AML-193 (cell line): Measurements from ENCODE around the gene GIMAP7.
A peak's percentile ranks its signal among the peaks of the same experiment; 100 is the strongest.
"Not testable (repeated sequence)": the region's sequence is repeated elsewhere in the genome, so short reads cannot be mapped to it uniquely, and the experiment has no call there.

Source experiments
- DNase-seq, 2 experiments: peaks; one replicate each; lab custom pipeline; 2025; lab: John Stamatoyannopoulos, UW

Gene GIMAP7

GRCh38 chr7:150514748-150515222 is at the start of gene GIMAP7:
GIMAP7 (plus strand) TSS chr7:150514872; CDS start chr7:150519975, 5,103 bp downstream.
- DNase-seq = no peak

- no peak for DNase-seq
Observed at GRCh38 chr7:150464962-150465361, 49.7 kb upstream of the GIMAP7 start.

DNA sequence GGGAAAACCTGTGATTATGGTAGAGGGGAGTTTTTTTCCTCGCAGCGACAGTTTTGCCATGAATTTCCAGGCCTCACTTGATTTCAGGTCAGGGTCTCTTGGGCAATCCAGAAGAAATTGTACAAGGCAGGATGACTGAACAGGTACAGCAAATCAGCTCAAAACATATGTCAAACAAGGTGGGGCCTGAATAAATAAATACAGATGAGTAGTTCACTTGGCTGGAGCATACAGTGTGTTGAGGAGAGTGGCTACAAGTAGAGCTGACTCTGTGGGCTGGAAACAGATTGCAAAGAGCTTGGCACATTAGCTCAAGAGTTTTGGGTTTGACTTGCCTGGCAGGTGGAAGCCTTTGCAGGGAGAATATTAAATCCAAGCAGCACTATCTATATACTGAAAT is 49.3 kb upstream of the GIMAP7 start:
- no peak for DNase-seq

DNA sequence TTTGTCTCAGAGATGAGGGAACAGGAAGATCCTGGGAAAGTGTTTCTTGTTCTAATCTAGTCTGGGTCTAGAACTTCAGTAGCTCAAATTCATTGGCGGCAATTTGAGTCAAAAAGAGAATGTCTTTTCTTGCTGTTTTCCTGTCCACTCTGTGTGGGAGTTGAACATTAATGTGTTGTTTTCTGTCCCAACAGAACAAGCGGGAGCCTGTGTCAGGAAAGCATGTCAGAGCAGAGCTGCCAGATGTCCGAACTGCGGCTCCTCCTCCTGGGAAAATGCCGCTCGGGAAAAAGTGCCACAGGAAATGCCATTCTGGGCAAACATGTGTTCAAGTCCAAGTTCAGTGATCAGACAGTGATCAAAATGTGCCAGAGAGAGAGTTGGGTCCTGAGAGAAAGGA is 48.2 kb upstream of the GIMAP7 start:
- no peak for DNase-seq

GRCh38 chr7:150468241-150468640 is 46.4 kb upstream of the GIMAP7 start:
- no peak for DNase-seq

DNA sequence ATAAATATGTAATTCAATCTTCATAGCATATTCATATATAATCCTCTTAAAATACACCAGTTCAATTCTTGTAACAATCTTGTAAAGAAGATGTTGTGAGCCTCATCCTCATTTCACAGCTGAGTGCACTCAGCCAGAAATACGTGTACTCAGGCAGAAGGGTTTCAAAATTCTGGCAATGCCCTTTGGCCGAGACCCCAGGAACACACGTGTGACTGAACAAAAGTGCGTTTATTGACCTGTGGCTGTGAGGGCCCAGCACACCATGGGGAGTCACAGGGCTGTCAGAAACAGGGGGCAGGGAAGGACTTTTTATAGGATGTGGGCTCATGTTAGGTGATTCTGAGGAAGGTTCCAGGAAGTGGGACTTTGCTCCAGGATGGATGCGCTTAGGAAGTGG is 42.8 kb upstream of the GIMAP7 start:
- DNase-seq = no peak

DNA sequence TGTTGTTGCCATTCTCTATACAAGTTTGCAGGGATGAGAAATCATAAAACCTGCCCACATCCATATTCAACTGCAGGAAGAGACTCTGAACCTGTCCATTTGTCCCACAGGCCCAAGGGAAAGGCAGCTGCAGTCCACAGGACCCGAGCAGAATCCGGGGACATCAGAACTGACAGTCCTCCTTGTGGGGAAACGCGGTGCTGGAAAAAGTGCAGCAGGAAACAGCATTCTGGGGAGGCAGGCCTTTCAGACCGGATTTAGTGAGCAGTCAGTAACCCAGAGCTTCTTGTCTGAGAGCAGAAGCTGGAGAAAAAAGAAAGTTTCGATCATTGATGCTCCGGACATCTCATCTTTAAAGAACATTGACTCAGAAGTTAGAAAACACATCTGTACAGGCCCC is 40.8 kb upstream of the GIMAP7 start:
- no peak for DNase-seq

DNA sequence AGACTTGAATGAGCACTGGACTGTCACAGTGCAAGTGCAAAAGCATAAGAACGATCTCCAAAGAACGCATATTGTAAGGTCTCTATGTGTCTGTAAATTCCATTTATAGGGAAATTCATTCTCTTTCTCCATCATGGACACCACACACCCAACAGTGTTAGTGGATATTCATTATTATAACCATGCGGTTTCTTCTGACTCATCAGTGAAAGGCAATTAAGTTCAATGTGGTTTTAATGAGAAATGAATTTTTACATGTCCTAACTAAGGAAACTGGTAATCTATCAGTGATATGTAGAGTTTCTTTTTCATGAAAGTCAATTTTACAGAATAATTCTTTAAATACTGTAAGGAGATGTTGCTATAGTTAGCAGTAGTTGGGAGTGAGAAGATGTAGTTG is 38.4 kb upstream of the GIMAP7 start:
- no peak for DNase-seq

DNA sequence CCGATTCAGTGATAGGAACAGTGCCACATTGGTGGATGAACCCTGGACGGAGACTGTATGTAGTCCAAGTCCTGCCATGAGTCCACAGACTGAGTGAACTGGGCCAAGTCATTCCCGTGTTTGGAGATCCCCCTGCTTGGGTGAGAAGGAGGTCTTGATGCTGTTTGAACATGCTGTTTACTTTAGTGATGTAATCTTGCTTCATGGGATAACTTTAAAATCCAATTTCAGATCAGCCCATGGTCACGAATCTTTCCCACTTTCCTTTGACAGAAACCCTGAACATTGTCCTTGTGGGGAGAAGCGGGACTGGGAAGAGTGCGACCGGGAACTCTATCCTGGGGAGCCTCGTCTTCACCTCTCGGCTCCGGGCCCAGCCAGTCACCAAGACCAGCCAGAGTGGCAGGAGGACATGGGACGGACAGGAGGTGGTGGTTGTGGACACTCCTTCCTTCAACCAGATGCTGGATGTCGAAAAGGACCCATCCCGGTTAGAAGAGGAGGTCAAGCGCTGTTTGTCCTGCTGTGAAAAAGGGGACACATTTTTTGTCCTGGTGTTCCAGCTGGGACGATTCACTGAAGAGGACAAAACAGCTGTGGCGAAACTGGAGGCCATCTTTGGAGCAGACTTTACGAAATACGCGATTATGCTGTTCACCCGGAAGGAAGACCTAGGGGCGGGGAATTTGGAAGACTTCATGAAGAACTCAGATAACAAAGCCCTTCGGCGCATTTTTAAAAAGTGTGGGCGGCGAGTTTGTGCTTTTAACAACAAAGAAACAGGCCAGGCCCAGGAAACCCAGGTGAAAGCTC is 37.6 kb upstream of the GIMAP7 start:
- no peak for DNase-seq

GRCh38 chr7:150479023-150479716 is 35.5 kb upstream of the GIMAP7 start:
- DNase-seq = no peak

DNA sequence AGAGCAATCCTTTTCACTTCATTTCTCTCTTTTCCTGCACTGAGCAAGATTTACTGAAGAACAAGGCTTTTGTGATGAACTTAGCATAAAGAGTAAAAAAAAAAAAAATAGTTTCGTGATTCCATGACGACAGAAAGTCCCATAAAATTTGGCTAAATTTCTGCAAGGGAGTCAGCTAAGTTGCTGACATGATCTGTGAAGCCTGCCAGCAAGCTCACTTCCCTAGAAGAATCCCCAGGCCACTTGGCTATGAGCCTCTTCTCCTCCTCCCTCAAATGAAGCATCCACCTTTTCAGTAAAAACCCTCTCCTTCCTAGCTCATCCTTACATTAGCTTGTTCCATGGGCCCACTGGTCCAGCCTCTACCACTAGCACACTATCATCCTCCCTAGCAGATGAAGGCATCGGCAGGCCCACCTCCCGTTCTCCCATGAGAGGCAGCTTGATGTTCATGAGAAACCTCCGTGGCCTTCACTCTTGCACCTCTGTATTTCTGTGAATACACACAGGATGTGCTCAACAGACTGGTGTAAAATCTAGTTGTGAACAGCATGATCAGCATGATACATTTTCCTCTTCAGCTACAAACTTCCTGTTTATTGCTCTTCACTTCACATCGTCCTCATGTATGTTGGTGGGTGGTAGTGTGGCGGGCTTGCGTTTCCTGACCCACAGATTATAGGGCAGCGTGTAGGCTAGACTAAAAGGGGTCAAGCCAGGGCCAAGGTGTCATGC is 33.3 kb upstream of the GIMAP7 start:
- DNase-seq = no peak

DNA sequence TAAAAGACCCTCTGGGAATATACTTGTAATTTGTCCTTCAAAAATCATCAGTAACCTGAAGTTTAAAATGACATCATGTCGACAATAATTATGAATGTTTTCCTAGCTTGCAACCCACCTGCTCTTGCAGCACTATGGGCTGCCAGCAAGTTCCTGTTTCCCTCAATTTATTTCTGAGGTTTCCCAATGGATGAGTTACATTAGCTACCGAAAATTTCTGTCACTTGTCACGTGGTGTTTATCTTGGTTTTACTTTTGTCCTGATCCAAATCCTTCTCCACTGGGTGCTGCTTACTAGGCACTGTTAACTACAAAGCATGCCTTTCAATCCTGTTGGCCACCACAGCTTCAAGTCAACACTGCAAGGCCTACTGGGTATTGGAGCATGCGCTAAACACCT is 32.8 kb upstream of the GIMAP7 start:
- no peak for DNase-seq

GRCh38 chr7:150483514-150483913 is 31.2 kb upstream of the GIMAP7 start:
- DNase-seq = peak; percentile 30 to 49

GRCh38 chr7:150484071-150484470 is 30.6 kb upstream of the GIMAP7 start:
- DNase-seq = not testable (repeated sequence)

- DNase-seq = no peak
Observed at GRCh38 chr7:150487625-150488024, 27.0 kb upstream of the GIMAP7 start.

GRCh38 chr7:150489782-150490181 is 24.9 kb upstream of the GIMAP7 start:
- DNase-seq = peak; percentile 52 to 65

DNA sequence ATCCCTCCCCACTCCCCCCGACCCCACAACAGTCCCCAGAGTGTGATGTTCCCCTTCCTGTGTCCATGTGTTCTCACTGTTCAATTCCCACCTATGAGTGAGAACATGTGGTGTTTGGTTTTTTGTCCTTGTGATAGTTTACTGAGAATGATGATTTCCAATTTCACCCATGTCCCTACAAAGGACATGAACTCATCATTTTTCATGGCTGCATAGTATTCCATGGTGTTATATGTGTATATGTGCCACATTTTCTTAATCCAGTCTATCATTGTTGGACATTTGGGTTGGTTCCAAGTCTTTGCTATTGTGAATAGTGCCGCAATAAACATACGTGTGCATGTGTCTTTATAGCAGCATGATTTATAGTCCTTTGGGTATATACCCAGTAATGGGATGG is 21.2 kb upstream of the GIMAP7 start:
- not testable (repeated sequence) for DNase-seq

- no peak for DNase-seq
Observed at GRCh38 chr7:150502519-150502918, 12.2 kb upstream of the GIMAP7 start.

DNA sequence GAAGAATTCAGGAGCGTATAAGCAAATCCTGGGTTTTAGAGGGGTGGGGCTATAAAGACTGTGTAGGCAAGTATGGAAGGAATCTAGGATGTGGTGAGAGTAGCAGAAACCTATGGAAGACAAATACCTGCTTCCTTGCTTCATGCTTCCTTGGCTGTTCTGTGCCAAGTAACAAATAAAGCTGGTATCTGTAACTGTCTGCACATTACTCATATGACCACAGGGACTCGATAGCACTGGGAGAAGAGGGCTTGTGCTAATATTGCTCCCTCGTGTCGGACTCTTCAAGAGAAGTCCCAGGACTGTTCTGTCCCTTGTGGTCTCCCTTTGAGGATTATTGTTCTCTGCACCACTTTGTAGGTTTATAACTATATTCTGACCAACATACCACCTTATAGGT is 11.5 kb upstream of the GIMAP7 start:
- DNase-seq = no peak

DNA sequence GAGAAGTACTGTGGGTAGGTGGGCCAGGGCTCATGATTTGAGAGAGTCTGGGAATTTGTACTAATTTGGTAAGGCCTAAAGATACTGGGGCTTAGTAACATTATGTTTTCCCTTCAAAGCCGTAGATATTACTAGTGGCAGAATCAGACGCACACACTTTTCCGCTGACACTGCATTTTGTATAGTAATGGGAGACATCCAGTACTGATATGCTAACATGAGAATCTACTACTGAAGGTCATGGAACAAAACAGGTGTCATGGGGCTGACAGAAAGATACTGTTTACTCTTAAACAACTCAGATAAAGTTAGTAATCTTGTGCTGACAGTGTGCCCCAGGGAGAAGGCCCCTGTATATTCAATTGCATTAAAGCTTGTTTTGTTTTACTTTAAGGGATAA is 11.1 kb upstream of the GIMAP7 start:
- no peak for DNase-seq

DNA sequence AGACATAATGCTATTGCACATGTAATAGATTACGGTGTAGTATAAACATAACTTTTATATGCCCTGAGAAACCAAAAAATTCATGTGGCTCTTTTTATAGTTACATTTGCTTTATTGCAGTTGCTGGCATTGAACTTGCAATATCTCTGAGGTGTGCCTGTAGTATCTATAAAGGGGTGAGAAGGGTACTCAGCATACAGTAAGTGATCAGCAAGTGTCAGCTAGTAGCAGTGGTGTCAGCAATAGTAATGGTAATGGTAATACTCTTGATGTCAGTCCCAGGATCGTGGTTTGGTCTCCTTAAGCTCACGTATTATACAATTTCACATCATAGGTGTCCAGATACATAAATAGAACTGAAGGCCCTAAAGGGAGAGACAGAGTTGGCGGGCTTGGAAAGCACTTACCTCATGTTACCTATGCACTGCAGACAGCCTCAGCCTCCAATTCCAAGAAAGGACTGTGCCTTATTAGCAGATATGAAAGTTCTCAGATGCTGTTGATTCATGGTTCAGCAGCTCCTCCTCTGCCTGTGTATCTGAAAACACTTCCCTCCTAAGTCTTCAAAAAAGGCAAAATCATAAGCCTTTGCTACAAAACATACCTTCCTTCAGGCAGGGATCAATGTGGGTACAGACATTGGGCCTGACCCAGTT is 6.6 kb upstream of the GIMAP7 start:
- no peak for DNase-seq

- no peak for DNase-seq
Observed at GRCh38 chr7:150511048-150511447, 3.6 kb upstream of the GIMAP7 start.
